ENCODE data around the gene PASK. TPM values are rescaled to one million over a fixed set of nuclear protein-coding genes. Genes with fewer than 3 reads are reported as not detected.

The PASK gene
- total RNA-seq, 1 experiment from 2014 or later: 45.8 TPM

DNA sequence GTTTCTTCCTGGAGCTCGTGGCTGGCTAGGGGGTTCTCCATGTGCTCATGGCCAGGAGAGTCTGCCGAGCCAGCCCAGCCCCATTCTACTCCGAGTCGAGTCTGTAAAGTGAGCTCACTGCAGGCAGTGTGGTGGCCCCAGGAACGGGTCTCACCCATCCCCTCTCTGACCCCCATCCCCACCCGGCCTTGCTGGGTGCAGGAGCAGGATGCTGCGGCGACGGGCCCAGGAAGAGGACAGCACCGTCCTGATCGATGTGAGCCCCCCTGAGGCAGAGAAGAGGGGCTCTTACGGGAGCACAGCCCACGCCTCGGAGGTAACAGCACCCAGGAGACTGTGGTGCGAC is 40.6 kb upstream of the PASK start:
- TF ChIP-seq POLR2AphosphoS5 (IDR thresholded peaks at IDR 0.05; ENCODE audit: low read depth, low read length): no peak
- TF ChIP-seq SIN3A (IDR thresholded peaks at IDR 0.05; ENCODE audit: low read depth): no peak
- no peak for TF ChIP-seq TCF7L2 (IDR thresholded peaks at IDR 0.05; ENCODE audit: borderline replicate concordance, extremely low read depth, insufficient read depth, insufficient read length)
- TF ChIP-seq, protein P1, sequence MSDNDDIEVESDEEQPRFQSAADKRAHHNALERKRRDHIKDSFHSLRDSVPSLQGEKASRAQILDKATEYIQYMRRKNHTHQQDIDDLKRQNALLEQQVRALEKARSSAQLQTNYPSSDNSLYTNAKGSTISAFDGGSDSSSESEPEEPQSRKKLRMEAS (IDR thresholded peaks at IDR 0.05): no peak
- TF ChIP-seq, protein P2, sequence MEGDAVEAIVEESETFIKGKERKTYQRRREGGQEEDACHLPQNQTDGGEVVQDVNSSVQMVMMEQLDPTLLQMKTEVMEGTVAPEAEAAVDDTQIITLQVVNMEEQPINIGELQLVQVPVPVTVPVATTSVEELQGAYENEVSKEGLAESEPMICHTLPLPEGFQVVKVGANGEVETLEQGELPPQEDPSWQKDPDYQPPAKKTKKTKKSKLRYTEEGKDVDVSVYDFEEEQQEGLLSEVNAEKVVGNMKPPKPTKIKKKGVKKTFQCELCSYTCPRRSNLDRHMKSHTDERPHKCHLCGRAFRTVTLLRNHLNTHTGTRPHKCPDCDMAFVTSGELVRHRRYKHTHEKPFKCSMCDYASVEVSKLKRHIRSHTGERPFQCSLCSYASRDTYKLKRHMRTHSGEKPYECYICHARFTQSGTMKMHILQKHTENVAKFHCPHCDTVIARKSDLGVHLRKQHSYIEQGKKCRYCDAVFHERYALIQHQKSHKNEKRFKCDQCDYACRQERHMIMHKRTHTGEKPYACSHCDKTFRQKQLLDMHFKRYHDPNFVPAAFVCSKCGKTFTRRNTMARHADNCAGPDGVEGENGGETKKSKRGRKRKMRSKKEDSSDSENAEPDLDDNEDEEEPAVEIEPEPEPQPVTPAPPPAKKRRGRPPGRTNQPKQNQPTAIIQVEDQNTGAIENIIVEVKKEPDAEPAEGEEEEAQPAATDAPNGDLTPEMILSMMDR (IDR thresholded peaks at IDR 0.05 in 2 of 3, conservative IDR thresholded peaks at IDR 0.05 in 1 of 3; ENCODE audit: borderline replicate concordance in 1 of 3, insufficient read depth in 1 of 3, low read depth in 2 of 3, low read length in 2 of 3): no peak
- no peak for TF ChIP-seq EGR1 (IDR thresholded peaks at IDR 0.05; ENCODE audit: low read depth)
- no peak for TF ChIP-seq CEBPB (IDR thresholded peaks at IDR 0.05; ENCODE audit: low read depth)
- no peak for ATAC-seq
- H3K36me3 ChIP-seq (ENCODE audit: control insufficient read depth in 1 of 2, insufficient read depth in 2 of 2, low read length in 2 of 2): no peaks in the 10 kb centered on the region
- H2AFZ ChIP-seq (ENCODE audit: low read depth, low read length, poor library complexity, severe bottlenecking): no peak overlapping the region
- ChIA-PET RAD21 (ENCODE audit: low non-redundant PET in 1 of 2, low total read pairs in 2 of 2, uncharacterized antibody in 2 of 2, unreplicated experiment in 2 of 2) (no interaction called here), POLR2A (no interaction called here), CTCF (no interaction called here)
- BruUV-seq (replicated peaks): no TSS peak
- no peak overlapping the region for H3K9ac ChIP-seq (ENCODE audit: low read length)
- no peaks in the 10 kb centered on the region for H3K79me2 ChIP-seq (ENCODE audit: insufficient read depth, low read length)
- no peaks in the 10 kb centered on the region for H3K9me3 ChIP-seq (ENCODE audit: control insufficient read depth in 1 of 2, insufficient read depth in 1 of 2, low read depth in 1 of 2, low read length in 2 of 2)
- no peaks in the 10 kb centered on the region for H4K20me1 ChIP-seq (ENCODE audit: insufficient read depth)
- H3K4me2 ChIP-seq (ENCODE audit: low read length): no peak overlapping the region
- H3K4me3 ChIP-seq (replicated peaks in 1 of 2; ENCODE audit: low read depth in 1 of 2, low read length in 2 of 2): no peak overlapping the region
- no peaks in the 10 kb centered on the region for H3K4me1 ChIP-seq (ENCODE audit: control insufficient read depth in 1 of 2, insufficient read depth in 2 of 2, low read length in 2 of 2)
- no peaks in the 10 kb centered on the region for H3K9me2 ChIP-seq (ENCODE audit: insufficient read depth)
- H3K27me3 ChIP-seq (ENCODE audit: insufficient read depth, low read length): no peaks in the 10 kb centered on the region
- DNase-seq (ENCODE audit: low read depth, low spot score): no peak
- intact Hi-C loops (cut with micrococcal nuclease): no loop called here
- H3K27ac ChIP-seq (ENCODE audit: low read depth, low read length): no peak overlapping the region

DNA sequence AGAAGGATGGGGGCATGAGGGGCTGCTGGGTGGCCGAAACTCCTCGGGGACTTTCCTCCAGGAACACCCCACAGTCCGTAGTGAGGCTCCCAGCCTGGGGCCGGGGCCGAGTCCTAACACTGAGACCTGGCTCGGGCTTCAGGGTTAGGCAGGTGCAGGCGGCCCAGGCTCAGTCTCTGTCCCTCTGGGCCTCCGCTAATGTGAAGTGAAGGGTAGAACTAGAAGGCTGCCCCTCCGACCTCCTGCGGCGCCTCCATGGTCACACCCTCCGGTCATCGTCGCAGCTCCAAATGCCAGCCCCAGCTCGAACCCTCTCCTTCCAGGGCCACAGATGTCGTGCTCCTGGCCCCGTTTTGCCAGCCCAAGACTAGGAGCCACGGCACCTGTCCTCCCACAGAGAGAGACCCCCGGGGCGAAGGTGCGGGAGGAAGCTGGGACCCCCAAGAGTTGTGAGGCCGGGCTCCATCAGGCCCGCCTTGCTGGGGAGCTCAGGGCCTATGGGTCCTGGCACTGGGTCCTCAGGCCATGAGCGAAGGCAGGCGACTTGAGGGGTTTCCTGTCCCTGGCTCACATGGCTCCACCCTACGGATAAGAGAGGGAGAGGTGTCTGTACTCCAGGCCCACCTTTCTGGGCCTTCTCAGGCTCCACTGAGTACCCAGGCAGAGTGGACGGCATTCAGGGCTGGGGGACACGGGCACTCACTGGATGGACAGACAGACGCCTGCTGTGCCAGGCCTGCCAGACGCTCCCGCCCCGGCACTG is 40.0 kb upstream of the PASK start:
- BruUV-seq (replicated peaks): no TSS peak
- H3K9ac ChIP-seq (ENCODE audit: low read length): no peak overlapping the region
- no peak overlapping the region for H2AFZ ChIP-seq (ENCODE audit: low read depth, low read length, poor library complexity, severe bottlenecking)
- intact Hi-C loops (cut with micrococcal nuclease): no loop called here
- ChIA-PET RAD21 (ENCODE audit: low non-redundant PET in 1 of 2, low total read pairs in 2 of 2, uncharacterized antibody in 2 of 2, unreplicated experiment in 2 of 2) (no interaction called here), CTCF (no interaction called here), POLR2A (no interaction called here)
- H3K79me2 ChIP-seq (ENCODE audit: insufficient read depth, low read length): no peaks in the 10 kb centered on the region
- H3K4me3 ChIP-seq (replicated peaks in 1 of 2; ENCODE audit: low read depth in 1 of 2, low read length in 2 of 2): no peak overlapping the region
- no peak overlapping the region for H3K4me2 ChIP-seq (ENCODE audit: low read length)
- H3K9me2 ChIP-seq (ENCODE audit: insufficient read depth): no peaks in the 10 kb centered on the region
- ATAC-seq (no peak), DNase-seq (ENCODE audit: low read depth, low spot score) (no peak)
- no peaks in the 10 kb centered on the region for H3K36me3 ChIP-seq (ENCODE audit: control insufficient read depth in 1 of 2, insufficient read depth in 2 of 2, low read length in 2 of 2)
- H3K4me1 ChIP-seq (ENCODE audit: control insufficient read depth in 1 of 2, insufficient read depth in 2 of 2, low read length in 2 of 2): no peaks in the 10 kb centered on the region
- TF ChIP-seq SIN3A (IDR thresholded peaks at IDR 0.05; ENCODE audit: low read depth) (no peak), YY1 (IDR thresholded peaks at IDR 0.05; ENCODE audit: extremely low read depth, insufficient replicate concordance, low read depth, low read length) (no peak), ZNF274 (IDR thresholded peaks at IDR 0.05; ENCODE audit: low read depth, low read length) (no peak), FOSL1 (IDR thresholded peaks at IDR 0.05; ENCODE audit: low read depth) (no peak), SP1 (IDR thresholded peaks at IDR 0.05; ENCODE audit: low read depth) (no peak), RAD21 (IDR thresholded peaks at IDR 0.05; ENCODE audit: low read depth) (no peak)
- TF ChIP-seq, protein P1 (IDR thresholded peaks at IDR 0.05): no peak
- no peaks in the 10 kb centered on the region for H4K20me1 ChIP-seq (ENCODE audit: insufficient read depth)
- H3K27ac ChIP-seq (ENCODE audit: low read depth, low read length): no peak overlapping the region
- no peaks in the 10 kb centered on the region for H3K9me3 ChIP-seq (ENCODE audit: control insufficient read depth in 1 of 2, insufficient read depth in 1 of 2, low read depth in 1 of 2, low read length in 2 of 2)
- H3K27me3 ChIP-seq (ENCODE audit: insufficient read depth, low read length): no peaks in the 10 kb centered on the region

Data from HCT116 (cell line).